ENCODE data around the gene FARS2.
"Not testable (repeated sequence)": the region's sequence is repeated elsewhere in the genome, so short reads cannot be mapped to it uniquely, and the experiment has no call there.

The FARS2 gene

GRCh38 chr6:5645328-5646290 is 384.3 kb downstream of the FARS2 start:
- DNase-seq, result no peak

- no peak for DNase-seq
Measured at GRCh38 chr6:5652406-5653137, 391.3 kb downstream of the FARS2 start.

DNA sequence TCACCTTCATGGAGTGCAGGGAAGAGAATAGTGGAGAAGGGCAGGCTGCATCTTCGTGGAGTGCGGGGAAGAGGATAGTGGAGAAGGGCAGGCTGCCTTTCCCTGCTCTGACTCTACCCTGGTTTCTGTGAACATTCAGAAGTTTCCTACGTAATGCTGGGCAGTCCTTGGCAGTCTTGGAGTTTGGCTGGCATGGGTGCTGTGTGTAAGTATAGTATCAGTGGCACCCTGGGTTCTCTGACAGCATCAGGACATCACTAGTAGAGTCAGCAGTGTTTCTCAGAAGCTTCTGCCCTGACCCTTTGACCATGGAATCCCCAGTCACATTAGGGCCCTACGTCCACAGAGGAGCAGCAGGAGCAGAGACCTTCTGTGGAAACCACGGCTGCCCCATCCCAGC is 392.5 kb downstream of the FARS2 start:
- no peak for DNase-seq

DNA sequence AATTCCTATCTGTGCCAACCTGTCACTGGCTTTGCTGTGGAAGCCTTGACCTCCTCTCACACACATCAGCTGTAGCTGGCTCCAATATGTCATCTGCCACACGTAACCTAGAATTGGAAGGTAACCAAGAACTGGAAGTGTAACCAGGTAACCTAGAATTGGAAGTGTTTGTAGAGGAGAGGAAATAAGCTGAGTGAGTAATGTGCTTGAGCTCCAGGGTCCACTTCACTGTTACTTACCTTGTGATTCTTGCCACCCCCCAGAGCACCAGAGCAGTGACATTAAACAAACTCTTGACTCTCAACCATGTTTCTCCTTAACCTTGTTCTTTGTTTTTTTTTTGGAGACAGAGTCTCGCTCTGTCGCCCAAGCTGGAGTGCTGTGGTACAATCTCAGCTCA is 394.9 kb downstream of the FARS2 start:
- no peak for DNase-seq

GRCh38 chr6:5656695-5657094 is 395.4 kb downstream of the FARS2 start:
- not testable (repeated sequence) for DNase-seq

- DNase-seq, result peak; percentile 89
Measured at GRCh38 chr6:5657684-5658430, 396.5 kb downstream of the FARS2 start.

DNA sequence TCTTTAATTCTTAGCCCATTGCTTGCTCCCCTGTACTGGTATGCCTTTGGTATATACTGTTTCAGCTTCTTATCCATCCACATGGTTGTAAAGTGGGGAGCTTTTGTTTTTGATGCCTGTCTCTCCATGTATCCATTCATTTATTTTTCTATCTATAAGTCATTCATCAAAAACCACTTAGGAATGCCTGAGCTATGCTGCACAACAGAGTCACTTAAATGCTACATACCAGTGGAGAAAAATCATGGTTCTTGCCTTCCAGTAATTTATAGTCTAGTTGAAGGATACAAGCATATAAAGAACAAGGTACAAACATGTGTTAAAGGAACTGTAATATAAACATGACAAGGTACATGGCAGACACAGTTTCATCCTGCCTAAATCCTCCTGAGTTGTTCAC is 398.2 kb downstream of the FARS2 start:
- DNase-seq, result no peak

DNA sequence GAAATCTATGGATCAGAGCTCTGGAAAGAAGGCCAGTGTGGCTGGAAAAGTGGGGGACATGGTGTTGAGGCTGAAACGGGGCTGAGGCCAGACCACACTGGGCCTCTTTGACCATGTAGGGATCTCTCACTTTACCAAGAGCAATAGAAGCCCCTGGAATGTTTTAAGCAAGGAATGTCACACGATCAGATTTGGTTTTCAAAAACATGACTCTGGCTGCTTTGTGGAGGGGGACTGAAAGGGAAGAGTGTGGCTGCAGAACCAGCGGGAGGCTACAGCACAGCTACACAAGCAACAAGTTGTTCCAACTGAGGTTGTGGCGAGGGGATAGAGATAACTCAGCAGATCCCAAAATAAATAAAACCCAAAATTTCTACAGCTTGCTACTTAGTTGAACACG is 399.5 kb downstream of the FARS2 start:
- no peak for DNase-seq

DNA sequence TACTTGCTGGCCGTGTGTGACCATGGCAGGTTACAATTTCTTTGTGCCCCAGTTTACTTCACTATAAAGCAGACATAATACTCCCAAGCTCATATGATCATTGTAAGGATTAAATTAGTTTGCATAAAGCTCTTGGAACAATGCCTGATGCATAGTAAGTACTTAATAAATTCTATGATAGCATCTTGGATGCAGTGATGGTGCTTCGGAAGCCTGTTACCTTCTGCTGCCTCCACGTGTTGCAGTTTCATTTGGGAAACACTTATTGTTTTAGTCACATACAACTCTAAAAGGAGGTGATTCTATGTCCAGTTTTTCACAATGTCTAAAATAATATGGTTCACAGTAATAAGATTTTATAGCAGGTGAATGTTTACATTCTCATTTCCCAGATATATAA is 401.5 kb downstream of the FARS2 start:
- DNase-seq, result no peak

- DNase-seq, result no peak
Measured at GRCh38 chr6:5663259-5663658, 401.9 kb downstream of the FARS2 start.

DNA sequence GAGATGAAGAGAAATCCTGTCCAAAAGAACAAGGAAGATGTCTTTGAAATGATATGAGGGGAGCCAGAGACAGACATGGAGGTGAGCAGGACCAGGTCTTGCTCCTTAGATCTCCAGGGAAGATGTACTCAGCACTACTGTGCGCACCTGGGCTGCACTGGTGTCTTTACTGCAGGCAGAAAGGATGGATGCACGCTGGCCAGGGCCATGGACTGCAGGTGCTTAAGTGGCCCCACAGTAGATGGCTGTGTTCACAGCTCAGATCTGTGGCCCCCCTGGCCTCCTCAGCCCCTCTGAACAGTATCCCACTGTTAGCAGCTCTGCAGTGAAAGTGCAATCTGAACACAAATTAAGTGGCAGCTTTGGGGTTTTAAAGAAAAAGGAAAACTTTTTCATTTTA is 402.4 kb downstream of the FARS2 start:
- no peak for DNase-seq

DNA sequence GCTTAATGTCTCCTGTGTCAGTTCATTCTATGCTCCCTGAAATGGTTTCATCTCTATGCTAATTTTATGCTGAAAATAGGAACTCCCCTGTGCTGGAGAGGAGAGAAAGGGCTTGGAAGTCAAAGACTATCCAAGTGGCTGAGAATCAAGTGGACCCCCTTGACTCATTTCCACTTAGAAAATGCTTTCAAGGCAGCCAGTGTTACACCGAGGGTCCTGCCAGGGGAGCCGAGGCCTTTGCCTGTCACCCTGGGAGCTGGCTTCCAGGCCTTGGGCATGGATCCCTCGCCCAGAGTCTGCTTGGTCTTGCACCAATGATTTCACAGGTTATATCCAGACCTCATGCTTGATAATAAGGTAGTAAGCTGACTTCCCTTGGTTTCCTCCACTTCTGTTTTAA is 402.8 kb downstream of the FARS2 start:
- no peak for DNase-seq

GRCh38 chr6:5665173-5665572 is 403.9 kb downstream of the FARS2 start:
- DNase-seq, result no peak

- no peak for DNase-seq
Measured at GRCh38 chr6:5665667-5666066, 404.4 kb downstream of the FARS2 start.

DNA sequence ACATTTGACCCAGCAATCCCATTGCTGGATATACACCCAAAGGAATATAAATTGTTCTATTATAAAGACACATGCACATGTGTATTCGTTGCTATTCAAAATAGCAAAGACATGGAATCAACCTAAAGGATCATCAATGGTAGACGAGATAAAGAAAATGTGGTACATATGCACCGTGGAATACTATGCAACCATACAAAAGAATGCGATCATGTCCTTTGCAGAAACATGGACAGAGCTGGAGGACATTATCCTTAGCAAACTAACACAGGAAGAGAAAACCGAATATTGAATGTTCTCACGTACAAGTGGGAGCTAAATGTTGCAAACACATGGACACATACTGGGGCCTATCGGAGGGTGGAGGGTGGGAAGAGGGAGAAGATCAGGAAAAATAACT is 405.4 kb downstream of the FARS2 start:
- DNase-seq, result no peak

GRCh38 chr6:5667737-5668136 is 406.4 kb downstream of the FARS2 start:
- no peak for DNase-seq

DNA sequence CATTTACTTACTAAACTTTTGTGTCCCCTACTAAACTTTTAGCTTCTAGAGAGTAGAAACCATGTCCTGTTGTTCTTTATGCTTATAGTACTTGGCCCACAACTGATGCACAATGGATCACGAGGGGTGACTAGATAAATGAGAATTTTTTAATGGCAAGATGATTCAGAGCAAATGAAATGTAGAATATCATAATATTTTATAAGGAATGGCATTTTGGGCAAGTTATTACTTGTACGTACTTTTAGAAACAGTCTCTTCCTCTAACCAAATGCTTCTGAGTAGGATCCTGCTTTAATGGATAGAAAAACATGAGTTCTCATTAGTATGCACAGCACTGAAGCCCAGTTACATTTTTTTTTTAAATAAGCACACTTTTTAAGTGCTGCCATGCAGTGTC is 409.1 kb downstream of the FARS2 start:
- no peak for DNase-seq

- peak; percentile 99 for DNase-seq
Measured at GRCh38 chr6:5670811-5671561, 409.7 kb downstream of the FARS2 start.

GRCh38 chr6:5671601-5672559 is 410.6 kb downstream of the FARS2 start:
- peak; percentile 50 for DNase-seq

DNA sequence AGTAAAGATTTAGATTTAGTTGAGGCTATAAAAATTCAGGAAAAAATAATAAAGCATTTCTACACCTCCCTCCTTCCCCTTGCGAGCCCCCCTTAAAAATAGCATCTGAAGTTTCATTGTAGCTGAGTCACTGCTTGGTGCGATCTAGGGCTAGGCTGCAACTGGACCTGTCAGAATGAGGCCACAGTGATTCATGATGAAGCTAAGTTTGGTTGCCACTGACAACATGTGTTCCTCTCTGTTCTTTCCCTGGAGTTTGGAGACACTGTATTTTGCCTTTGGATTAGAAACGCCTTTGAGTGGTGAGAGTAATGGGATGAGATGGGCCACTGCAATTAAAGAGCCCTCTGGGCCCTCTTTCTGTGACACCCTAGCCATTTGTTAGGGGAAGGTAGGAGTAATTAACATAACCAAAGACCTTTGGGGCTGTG is 411.3 kb downstream of the FARS2 start:
- peak; percentile 82 for DNase-seq
